Breast epithelium (tissue), 3 donors: ENCODE data around the gene CHST5.

Experiments used
- CTCF ChIP-seq, 3 donors: fragments of 450-650 bp; IDR thresholded peaks; one replicate each; pipeline ENCODE4 v1.5.1; 2016 to 2017; ENCODE audit warnings: antibody characterized with exemption in 3 of 3, mild to moderate bottlenecking in 3 of 3, moderate library complexity in 3 of 3
- POLR2AphosphoS5 ChIP-seq, 3 donors: sonication (generic); formaldehyde crosslinking; IDR thresholded peaks; one replicate each; pipeline ENCODE4 v1.6.1; 2017; ENCODE audit warnings: antibody characterized with exemption in 3 of 3

- TF ChIP-seq CTCF (IDR thresholded peaks at IDR 0.05) = no peak
- no peak for TF ChIP-seq POLR2AphosphoS5 (IDR thresholded peaks at IDR 0.05)
Measured at GRCh38 chr16:75526032-75526790, 9.7 kb downstream of the CHST5 start.
